Hematopoietic multipotent progenitor cell treated with erythropoietin and hydrocortisone succinate and interleukin-3 and kit ligand, for 8 days (in vitro differentiated cells): ENCODE results near the gene LRRC57.

Experiments
- DNase-seq: peaks from one replicate; pipeline ENCODE4 v3.0.0-alpha.2; 2015

The LRRC57 gene

GRCh38 chr15:42549741-42550392 lies 1.3 kb upstream of the LRRC57 start:
- DNase-seq: peak; percentile 78

GRCh38 chr15:42549032-42549491 lies 469 bp upstream of the LRRC57 start:
- DNase-seq: peak; percentile 72

- no peak for DNase-seq
Observed at GRCh38 chr15:42547918-42548248, 710 bp downstream of the LRRC57 start.

GRCh38 chr15:42544853-42545629 lies 3.6 kb downstream of the LRRC57 start:
- no peak for DNase-seq

- no peak for DNase-seq
Observed at GRCh38 chr15:42533246-42533645, 15.3 kb downstream of the LRRC57 start.

- no peak for DNase-seq
Observed at GRCh38 chr15:42528970-42529369, 19.6 kb downstream of the LRRC57 start.

- no peak for DNase-seq
Observed at GRCh38 chr15:42523331-42523730, 25.3 kb downstream of the LRRC57 start.

GRCh38 chr15:42511007-42511391 lies 37.6 kb downstream of the LRRC57 start:
- DNase-seq: no peak

GRCh38 chr15:42510258-42511006 lies 38.2 kb downstream of the LRRC57 start:
- no peak for DNase-seq

- peak; percentile 44 for DNase-seq
Observed at GRCh38 chr15:42508263-42508690, 40.3 kb downstream of the LRRC57 start.

GRCh38 chr15:42507514-42507913 lies 41.1 kb downstream of the LRRC57 start:
- DNase-seq: no peak

- no peak for DNase-seq
Observed at GRCh38 chr15:42504631-42505030, 44.0 kb downstream of the LRRC57 start.

- DNase-seq: no peak
Observed at GRCh38 chr15:42503825-42504224, 44.8 kb downstream of the LRRC57 start.

GRCh38 chr15:42502477-42502876 lies 46.1 kb downstream of the LRRC57 start:
- DNase-seq: peak; percentile 89

- peak; percentile 85 for DNase-seq
Observed at GRCh38 chr15:42499858-42500609, 48.6 kb downstream of the LRRC57 start.

GRCh38 chr15:42498212-42499068 lies 50.2 kb downstream of the LRRC57 start:
- peak; percentile 65 for DNase-seq

GRCh38 chr15:42495361-42496212 lies 53.0 kb downstream of the LRRC57 start, which contains the start of gene SNAP23:
Gene SNAP23, plus strand, starts transcription at chr15:42495634. Its CDS starts 16,213 bp downstream, at chr15:42511847.
- DNase-seq: peak; percentile 91

- DNase-seq: no peak
Observed at GRCh38 chr15:42494998-42495360, 53.6 kb downstream of the LRRC57 start.

GRCh38 chr15:42493679-42494078 lies 54.9 kb downstream of the LRRC57 start:
- no peak for DNase-seq

GRCh38 chr15:42491539-42492225 lies 56.9 kb downstream of the LRRC57 start:
- no peak for DNase-seq
